WI38 (cell line): ENCODE results near the gene ZNF784.
A peak's percentile ranks its signal among the peaks of the same experiment; 100 is the strongest.

Source experiments
- H3K4me3 ChIP-seq: 2 replicates; pipeline ENCODE4 v1.5.1; 2011; ENCODE audit warnings: low read depth, mild to moderate bottlenecking, control low read depth, low read length
- TF ChIP-seq, protein P1 (sequence below): IDR thresholded peaks from 2 replicates; pipeline ENCODE4 v1.5.1; 2012; ENCODE audit warnings: low read depth, mild to moderate bottlenecking, control low read depth, low read length

ZNF784 gene

DNA sequence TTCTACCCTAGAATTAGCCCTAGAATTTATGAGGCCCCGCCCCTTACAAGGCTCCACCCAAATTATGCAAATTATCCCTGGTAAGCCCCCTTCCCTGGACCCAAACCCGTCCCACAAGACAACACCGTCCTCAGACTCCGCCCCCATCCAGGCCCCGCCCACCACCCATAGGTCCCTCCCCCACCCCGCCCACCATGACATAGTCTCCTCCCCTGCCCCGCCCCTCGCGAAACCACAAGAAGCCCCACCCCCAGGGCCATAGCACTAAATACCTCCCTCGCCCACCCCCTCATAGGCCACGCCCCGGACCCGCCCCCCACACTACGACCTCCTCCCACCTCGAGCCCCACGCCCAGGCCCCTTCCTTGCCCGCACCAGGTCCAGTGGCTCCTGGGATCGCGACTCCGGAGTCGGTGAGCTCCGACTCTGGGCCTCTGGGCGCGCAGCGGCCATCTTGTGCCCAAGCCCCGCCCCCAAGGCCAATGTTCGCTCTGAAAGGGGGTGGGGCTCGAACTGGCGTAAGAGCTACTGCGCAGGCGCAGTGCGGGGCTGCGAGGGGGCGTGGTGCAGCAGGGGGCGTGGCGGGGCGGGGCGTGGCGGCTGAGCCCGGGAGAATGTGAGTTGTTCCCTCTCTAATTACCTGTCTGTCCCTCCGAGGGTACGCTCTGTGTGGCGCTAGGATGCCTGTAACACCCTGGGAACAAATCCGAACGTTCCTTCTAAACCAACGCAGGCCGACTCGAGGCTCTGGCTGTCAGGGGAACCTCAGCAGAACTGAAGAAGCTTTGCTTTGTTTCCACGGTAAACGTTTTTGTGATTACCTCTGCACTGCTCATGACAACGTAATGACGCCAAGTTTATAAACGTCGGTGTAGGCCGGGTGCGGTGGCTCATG lies at the start of gene ZNF784:
Gene ZNF784, minus strand, starts transcription at position 458 of the 895 bp plus-strand sequence. Its CDS starts 5 bp downstream, at position 453.
- TF ChIP-seq, protein P1, sequence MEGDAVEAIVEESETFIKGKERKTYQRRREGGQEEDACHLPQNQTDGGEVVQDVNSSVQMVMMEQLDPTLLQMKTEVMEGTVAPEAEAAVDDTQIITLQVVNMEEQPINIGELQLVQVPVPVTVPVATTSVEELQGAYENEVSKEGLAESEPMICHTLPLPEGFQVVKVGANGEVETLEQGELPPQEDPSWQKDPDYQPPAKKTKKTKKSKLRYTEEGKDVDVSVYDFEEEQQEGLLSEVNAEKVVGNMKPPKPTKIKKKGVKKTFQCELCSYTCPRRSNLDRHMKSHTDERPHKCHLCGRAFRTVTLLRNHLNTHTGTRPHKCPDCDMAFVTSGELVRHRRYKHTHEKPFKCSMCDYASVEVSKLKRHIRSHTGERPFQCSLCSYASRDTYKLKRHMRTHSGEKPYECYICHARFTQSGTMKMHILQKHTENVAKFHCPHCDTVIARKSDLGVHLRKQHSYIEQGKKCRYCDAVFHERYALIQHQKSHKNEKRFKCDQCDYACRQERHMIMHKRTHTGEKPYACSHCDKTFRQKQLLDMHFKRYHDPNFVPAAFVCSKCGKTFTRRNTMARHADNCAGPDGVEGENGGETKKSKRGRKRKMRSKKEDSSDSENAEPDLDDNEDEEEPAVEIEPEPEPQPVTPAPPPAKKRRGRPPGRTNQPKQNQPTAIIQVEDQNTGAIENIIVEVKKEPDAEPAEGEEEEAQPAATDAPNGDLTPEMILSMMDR = no peak

GRCh38 chr19:55673889-55674288 lies 49.5 kb upstream of the ZNF784 start:
- no peak overlapping the region for H3K4me3 ChIP-seq
- TF ChIP-seq, protein P1 = no peak

More for the DNA sequence above, at the start of gene ZNF784:
- peak within 1 kb of the TSS; percentile 62 for H3K4me3 ChIP-seq

- H3K4me3 ChIP-seq = no peak overlapping the region
These were observed 49.1 kb upstream of the ZNF784 start for GRCh38 chr19:55673465-55673864.

DNA sequence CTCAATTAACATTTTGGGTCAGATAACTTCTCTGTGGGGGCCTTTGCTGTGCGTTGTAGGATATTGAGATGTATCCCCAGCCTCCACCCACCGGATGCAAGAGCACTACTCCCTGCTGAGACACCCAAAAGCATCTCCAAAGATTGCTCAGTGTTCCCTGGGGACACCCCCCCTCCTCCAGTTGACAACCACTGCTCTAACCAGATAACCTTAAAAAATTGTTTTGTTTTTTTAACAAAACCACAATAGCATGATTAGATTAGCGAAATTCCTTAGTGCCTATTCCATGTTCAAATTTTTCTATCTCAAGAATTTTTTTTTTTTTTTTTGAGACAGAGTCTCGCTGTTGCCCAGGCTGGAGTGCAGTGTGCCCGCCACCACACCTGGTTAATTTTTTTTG lies 48.1 kb upstream of the ZNF784 start:
- TF ChIP-seq, protein P1 = no peak
- no peak overlapping the region for H3K4me3 ChIP-seq

More at GRCh38 chr19:55673465-55673864, 49.1 kb upstream of the ZNF784 start:
- TF ChIP-seq, protein P1 = no peak

GRCh38 chr19:55671054-55671378 lies 46.6 kb upstream of the ZNF784 start:
- TF ChIP-seq, protein P1 = no peak
- H3K4me3 ChIP-seq = no peak overlapping the region

DNA sequence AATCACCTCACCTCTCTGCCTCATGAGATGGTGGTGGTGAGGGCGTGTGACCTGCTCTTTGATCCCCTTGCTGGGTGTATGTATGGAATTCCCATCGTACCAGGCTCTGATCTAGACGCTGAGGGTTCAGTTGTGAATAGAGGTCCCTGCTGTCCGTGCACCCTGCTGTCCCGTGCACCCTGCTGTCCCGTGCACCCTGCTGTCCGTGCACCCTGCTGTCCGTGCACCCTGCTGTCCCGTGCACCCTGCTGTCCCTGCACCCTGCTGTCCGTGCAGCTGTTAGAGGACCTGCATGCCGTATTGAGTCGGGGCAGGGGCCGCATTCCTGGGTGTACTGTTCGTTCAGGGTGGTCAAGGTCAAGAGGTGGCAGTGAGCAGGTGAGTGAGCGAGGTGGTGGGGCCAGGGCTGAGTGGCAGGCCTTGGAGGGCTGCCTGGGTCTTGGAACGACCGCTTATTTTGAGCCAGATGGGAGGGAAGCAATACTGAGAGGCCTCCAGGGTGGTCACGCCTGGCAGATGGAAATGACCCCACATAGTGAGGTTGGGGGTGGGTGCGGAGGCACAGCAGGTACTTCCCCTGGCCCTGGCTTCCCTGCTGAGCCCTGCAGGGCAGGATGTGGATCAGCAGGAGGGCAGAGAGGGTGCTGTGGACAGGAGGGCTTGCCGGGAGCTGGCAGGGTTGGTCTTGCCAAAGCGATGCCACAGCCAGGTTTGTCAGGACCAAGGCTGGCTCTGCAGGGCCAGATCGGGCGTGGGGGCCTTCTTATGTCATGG lies 46.1 kb upstream of the ZNF784 start:
- no peak overlapping the region for H3K4me3 ChIP-seq
- TF ChIP-seq, protein P1 = no peak
